Neural crest cell (in vitro differentiated cells): ENCODE results near the gene FUT7. TPM values are rescaled to one million over a fixed set of nuclear protein-coding genes. Genes with fewer than 3 reads are reported as not detected.
"Not testable (repeated sequence)": the region's sequence is repeated elsewhere in the genome, so short reads cannot be mapped to it uniquely, and the experiment has no call there.

Experiments
- DNase-seq: peaks from one replicate; pipeline ENCODE4 v3.0.0; 2021; ENCODE audit warnings: low read depth, mixed read lengths, low spot score
- H3K27ac Mint-ChIP-seq: one replicate; pipeline ENCODE4 v1.8.0; 2021; ENCODE audit warnings: mild to moderate bottlenecking, mixed read lengths; ENCODE audit not compliant: unreplicated experiment
- H3K27me3 Mint-ChIP-seq: 2 replicates; pipeline ENCODE4 v1.8.0; 2021; ENCODE audit warnings: low read depth, mild to moderate bottlenecking, mixed read lengths
- H3K36me3 Mint-ChIP-seq: 2 replicates; pipeline ENCODE4 v1.8.0; 2021; ENCODE audit warnings: low read depth, mild to moderate bottlenecking, mixed read lengths
- H3K4me1 Mint-ChIP-seq: 2 replicates; pipeline ENCODE4 v1.8.0; 2021; ENCODE audit warnings: mixed read lengths
- H3K4me3 Mint-ChIP-seq: one replicate; pipeline ENCODE4 v1.8.0; 2021; ENCODE audit warnings: mild to moderate bottlenecking, mixed read lengths
- H3K9me3 Mint-ChIP-seq: 2 replicates; pipeline ENCODE4 v1.8.0; 2021; ENCODE audit warnings: mixed read lengths
- CTCF ChIP-seq: fragments of 200-600 bp; sonication (generic); conservative IDR thresholded peaks from 2 replicates; pipeline ENCODE4 v1.5.0; 2021; ENCODE audit warnings: antibody characterized with exemption, mild to moderate bottlenecking
- total RNA-seq: library from RNA; stranded (reverse); gene quantifications from 2 replicates; pipeline ENCODE4 v1.2.1, GENCODE V29; 2021

FUT7 gene
- total RNA-seq, 1 donor from 2014 or later: not detected

- no peak for TF ChIP-seq CTCF
- H3K9me3 Mint-ChIP-seq: no peaks in the 10 kb centered on the region
- no peak overlapping the region for H3K27ac Mint-ChIP-seq
- no peak for DNase-seq
- peaks cover 3% of the 10 kb centered on the region for H3K4me1 Mint-ChIP-seq
- H3K27me3 Mint-ChIP-seq: peaks cover 16% of the 10 kb centered on the region
- H3K36me3 Mint-ChIP-seq: no peaks in the 10 kb centered on the region
- no peak overlapping the region for H3K4me3 Mint-ChIP-seq
Observed at GRCh38 chr9:137063311-137064026, 31.6 kb upstream of the FUT7 start.

- DNase-seq, H3K9me3 Mint-ChIP-seq, H3K4me1 Mint-ChIP-seq, H3K4me3 Mint-ChIP-seq, H3K27ac Mint-ChIP-seq, H3K36me3 Mint-ChIP-seq: not testable (repeated sequence)
- H3K27me3 Mint-ChIP-seq: peaks cover 17% of the 10 kb centered on the region
Observed at GRCh38 chr9:137062798-137063197, 30.9 kb upstream of the FUT7 start.

GRCh38 chr9:137062384-137062783 lies 30.5 kb upstream of the FUT7 start:
- Mint-ChIP-seq H3K9me3 (no peaks in the 10 kb centered on the region), H3K27ac (no peak overlapping the region), H3K4me3 (no peak overlapping the region)

GRCh38 chr9:137058521-137059234 lies 26.8 kb upstream of the FUT7 start:
- Mint-ChIP-seq H3K4me3 (no peak overlapping the region), H3K27ac (no peak overlapping the region), H3K9me3 (no peaks in the 10 kb centered on the region), H3K36me3 (no peaks in the 10 kb centered on the region), H3K4me1 (no peaks in the 10 kb centered on the region), H3K27me3 (peaks cover 51% of the 10 kb centered on the region)
- TF ChIP-seq CTCF: no peak
- DNase-seq: no peak

More at GRCh38 chr9:137062384-137062783, 30.5 kb upstream of the FUT7 start:
- DNase-seq: no peak
- Mint-ChIP-seq H3K4me1 (no peaks in the 10 kb centered on the region), H3K36me3 (no peaks in the 10 kb centered on the region), H3K27me3 (peaks cover 20% of the 10 kb centered on the region)
- TF ChIP-seq CTCF: no peak

- Mint-ChIP-seq H3K4me3 (no peak overlapping the region), H3K4me1 (no peaks in the 10 kb centered on the region), H3K9me3 (no peaks in the 10 kb centered on the region), H3K36me3 (no peaks in the 10 kb centered on the region), H3K27me3 (peaks cover 57% of the 10 kb centered on the region), H3K27ac (no peak overlapping the region)
- DNase-seq: no peak
- no peak for TF ChIP-seq CTCF
Observed at GRCh38 chr9:137057545-137057944, 25.7 kb upstream of the FUT7 start.
